IPS-15b (cell line): ENCODE results near the gene PARP4.
"Not testable (repeated sequence)": the region's sequence is repeated elsewhere in the genome, so short reads cannot be mapped to it uniquely, and the experiment has no call there.

Experiments
- H3K27me3 ChIP-seq: one replicate; pipeline ENCODE4 v1.6.1; 2013; ENCODE audit warnings: low read length; ENCODE audit not compliant: control insufficient read depth, insufficient read depth
- H3K36me3 ChIP-seq: one replicate; pipeline ENCODE4 v1.6.1; 2013; ENCODE audit warnings: low read length; ENCODE audit not compliant: control insufficient read depth, insufficient read depth
- H3K4me1 ChIP-seq: one replicate; pipeline ENCODE4 v1.6.1; 2013; ENCODE audit warnings: mild to moderate bottlenecking, low read length; ENCODE audit not compliant: control insufficient read depth, insufficient read depth
- H3K4me3 ChIP-seq: one replicate; pipeline ENCODE4 v1.5.1; 2013; ENCODE audit warnings: low read depth, low read length
- H3K9ac ChIP-seq: one replicate; pipeline ENCODE4 v1.6.1; 2013; ENCODE audit warnings: low read depth, mild to moderate bottlenecking, low read length
- H3K9me3 ChIP-seq: one replicate; pipeline ENCODE4 v1.6.1; 2013; ENCODE audit warnings: mild to moderate bottlenecking, low read length; ENCODE audit not compliant: control insufficient read depth, insufficient read depth

The PARP4 gene

DNA sequence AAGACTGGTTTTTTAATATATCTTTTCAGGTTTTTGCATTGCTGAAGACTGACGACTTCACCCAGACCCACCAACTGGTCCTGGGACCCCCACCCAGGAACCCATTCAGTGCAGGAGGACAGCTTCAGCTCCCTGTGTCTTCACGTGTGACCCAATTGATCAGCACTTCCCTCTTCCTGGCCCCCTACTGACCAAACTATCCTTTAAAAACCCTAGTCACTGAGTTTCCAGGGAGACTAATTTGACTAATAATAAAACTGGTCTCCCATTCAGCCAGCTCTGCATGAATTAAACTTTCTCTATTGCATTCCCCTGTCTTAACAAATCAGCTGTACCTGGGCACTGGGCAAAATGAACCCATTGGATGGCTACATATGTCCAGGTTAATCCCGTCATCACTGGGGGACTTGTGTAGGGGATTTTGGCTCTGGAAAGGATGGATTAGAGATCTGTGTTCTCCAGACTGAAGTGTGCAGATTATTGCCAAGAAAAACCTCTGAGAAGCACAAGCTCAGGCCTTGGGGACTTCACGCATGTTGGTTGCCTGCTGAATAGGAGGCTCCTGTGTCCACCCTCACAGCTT, 16.3 kb upstream of the PARP4 start:
- Histone ChIP-seq H3K9ac (no peak overlapping the region), H3K4me1 (peaks cover 11% of the 10 kb centered on the region), H3K36me3 (no peaks in the 10 kb centered on the region), H3K9me3 (no peaks in the 10 kb centered on the region), H3K4me3 (no peak overlapping the region), H3K27me3 (no peaks in the 10 kb centered on the region)

DNA sequence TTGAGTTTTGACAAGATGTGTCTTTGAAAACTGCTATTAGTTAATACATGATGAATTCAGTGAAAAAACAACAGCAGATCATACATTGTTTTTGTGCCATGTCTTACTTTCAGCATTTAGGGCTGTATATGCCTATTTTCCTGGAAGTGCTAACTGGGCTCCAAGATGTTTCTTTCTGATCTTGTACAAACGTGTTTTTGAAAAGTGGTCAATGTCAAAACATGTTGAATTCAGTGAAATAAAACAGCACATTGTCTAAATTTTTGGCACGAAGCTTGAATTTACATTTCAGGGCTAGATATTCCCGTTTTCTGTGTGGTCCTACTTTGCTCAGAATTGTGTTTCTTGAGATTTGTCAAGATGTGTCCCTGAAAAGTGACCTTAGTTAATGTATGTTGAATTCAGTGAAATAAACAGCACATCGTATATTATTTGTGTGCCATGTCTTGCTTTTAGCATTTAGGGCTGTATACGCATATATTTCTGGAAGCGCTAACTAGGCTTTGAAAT, 14.7 kb upstream of the PARP4 start:
- Histone ChIP-seq H3K4me3 (no peak overlapping the region), H3K36me3 (no peaks in the 10 kb centered on the region), H3K4me1 (peaks cover 11% of the 10 kb centered on the region), H3K9ac (no peak overlapping the region), H3K27me3 (no peaks in the 10 kb centered on the region), H3K9me3 (no peaks in the 10 kb centered on the region)

DNA sequence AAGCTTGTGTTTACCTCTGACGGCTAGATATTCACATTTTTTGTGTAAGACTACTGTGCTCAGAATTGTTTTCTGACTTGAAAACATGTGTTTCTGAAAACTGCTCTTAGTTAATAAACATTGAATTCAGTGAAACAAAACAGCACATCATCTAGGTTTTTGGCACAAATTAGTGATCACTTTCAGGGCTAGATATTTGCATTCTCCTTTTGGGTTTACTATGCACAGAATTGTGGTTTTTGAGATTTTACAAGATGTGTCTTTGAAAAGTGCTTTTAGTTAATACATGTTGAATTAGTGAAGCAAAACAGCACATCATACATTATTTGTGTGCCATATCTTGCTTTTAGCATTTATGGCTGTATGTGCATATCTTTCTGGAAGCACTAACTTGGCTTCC, 8.2 kb upstream of the PARP4 start:
- H3K4me1 ChIP-seq, result no peaks in the 10 kb centered on the region
- H3K9ac ChIP-seq, result no peak overlapping the region
- H3K9me3 ChIP-seq, result no peaks in the 10 kb centered on the region
- no peak overlapping the region for H3K4me3 ChIP-seq
- no peaks in the 10 kb centered on the region for H3K27me3 ChIP-seq
- no peaks in the 10 kb centered on the region for H3K36me3 ChIP-seq

DNA sequence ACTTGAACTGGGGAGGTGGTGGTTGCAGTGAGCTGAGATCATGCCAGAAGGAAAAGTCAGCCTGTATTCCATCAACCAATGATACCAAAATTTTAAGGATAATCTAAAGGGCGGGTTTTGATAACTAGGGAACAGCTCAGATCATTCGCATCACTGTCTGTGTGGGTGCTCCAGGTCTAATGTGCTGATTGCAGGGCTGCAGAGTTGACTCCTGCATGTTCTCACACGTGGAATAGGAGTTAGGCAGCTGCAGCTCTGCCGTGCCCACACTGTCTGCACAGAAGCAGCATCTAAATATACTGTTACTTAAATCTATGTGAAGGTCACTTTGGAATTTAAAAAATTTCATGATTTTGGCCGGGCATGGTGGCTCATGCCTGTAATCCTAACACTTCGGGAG, 4.3 kb upstream of the PARP4 start:
- Histone ChIP-seq H3K9ac (no peak overlapping the region), H3K4me1 (no peaks in the 10 kb centered on the region), H3K9me3 (no peaks in the 10 kb centered on the region), H3K36me3 (no peaks in the 10 kb centered on the region), H3K4me3 (no peak overlapping the region), H3K27me3 (no peaks in the 10 kb centered on the region)

DNA sequence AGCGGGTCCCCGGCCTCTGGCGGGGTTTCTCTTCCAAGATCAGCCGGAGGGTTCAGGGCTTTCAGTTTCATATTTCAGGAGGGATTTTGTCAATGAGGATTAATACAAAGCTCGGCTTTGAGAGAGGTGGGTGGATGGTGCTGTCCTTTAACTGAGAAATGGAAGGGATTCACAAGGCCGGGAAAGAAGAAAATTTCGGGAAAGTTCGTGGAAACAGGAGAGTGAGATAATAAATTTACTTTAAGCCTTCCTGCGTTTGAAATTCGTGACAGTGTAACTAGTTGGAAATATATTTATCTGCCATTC, 283 bp upstream of the PARP4 start:
- no peaks in the 10 kb centered on the region for H3K36me3 ChIP-seq
- H3K9me3 ChIP-seq, result no peaks in the 10 kb centered on the region
- no peaks in the 10 kb centered on the region for H3K4me1 ChIP-seq
- H3K9ac ChIP-seq, result peak overlapping the region; percentile 47
- H3K4me3 ChIP-seq, result peak overlapping the region; percentile 79
- H3K27me3 ChIP-seq, result no peaks in the 10 kb centered on the region

DNA sequence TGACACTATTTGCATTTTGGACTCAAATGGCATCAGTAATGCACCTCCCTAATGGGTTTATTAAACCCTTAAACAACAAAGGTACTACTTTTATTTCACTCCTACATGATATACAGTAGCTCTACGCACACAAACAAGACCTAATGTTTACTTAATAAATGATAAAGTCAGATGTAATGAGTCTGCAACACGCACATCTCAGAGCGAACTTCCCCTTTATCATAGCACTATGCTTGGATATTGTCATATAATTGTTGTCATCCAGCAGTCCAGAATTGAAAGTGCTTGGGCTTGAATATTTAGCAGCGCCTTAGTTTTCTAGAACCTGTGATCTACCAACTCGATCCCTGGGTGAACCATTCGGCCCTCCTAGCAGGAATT, 772 bp downstream of the PARP4 start:
- H3K4me3 ChIP-seq, result peak overlapping the region; percentile 79
- H3K36me3 ChIP-seq, result no peaks in the 10 kb centered on the region
- no peak overlapping the region for H3K9ac ChIP-seq
- no peaks in the 10 kb centered on the region for H3K4me1 ChIP-seq
- H3K9me3 ChIP-seq, result no peaks in the 10 kb centered on the region
- H3K27me3 ChIP-seq, result no peaks in the 10 kb centered on the region

DNA sequence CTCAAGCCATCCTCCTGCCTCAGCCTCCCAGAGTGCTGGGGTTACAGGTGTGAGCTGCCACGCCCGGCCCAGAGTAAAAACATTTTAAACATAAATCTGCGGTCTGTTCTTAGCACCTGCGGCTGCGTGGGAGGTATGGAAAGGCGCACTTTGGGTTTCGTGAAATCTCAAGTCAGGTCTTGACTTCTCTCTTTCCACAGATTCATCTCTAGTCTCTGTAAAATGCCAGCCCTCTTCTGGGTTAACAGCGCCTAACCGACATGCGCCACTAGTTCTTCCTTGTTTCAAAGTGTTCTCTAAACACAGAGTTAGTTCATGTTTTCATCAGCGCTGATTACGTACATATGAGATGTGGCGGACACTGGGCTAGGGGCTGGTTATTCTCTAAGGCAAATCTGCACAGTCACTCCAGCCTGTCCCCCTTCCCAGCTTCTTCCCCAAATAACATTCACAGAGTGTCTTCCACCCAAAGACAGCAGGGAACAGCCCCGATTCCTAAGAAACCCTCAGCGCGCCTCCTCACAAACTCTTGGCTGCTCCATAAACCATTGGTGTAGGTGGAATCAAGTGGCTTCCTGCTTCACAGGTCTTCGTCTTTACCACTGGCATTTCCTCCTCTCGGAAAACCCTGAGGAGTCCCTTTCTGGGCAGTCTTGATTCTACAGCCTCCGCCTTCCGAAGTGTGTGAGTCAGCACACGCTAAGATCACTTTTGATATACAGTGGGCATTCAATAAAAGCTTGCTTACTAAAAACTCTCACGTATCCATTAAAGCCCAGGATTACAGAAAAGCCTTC, 1.4 kb downstream of the PARP4 start:
- Histone ChIP-seq H3K4me1 (no peaks in the 10 kb centered on the region), H3K36me3 (no peaks in the 10 kb centered on the region), H3K9me3 (no peaks in the 10 kb centered on the region), H3K9ac (no peak overlapping the region), H3K27me3 (no peaks in the 10 kb centered on the region), H3K4me3 (peak overlapping the region; percentile 79)

DNA sequence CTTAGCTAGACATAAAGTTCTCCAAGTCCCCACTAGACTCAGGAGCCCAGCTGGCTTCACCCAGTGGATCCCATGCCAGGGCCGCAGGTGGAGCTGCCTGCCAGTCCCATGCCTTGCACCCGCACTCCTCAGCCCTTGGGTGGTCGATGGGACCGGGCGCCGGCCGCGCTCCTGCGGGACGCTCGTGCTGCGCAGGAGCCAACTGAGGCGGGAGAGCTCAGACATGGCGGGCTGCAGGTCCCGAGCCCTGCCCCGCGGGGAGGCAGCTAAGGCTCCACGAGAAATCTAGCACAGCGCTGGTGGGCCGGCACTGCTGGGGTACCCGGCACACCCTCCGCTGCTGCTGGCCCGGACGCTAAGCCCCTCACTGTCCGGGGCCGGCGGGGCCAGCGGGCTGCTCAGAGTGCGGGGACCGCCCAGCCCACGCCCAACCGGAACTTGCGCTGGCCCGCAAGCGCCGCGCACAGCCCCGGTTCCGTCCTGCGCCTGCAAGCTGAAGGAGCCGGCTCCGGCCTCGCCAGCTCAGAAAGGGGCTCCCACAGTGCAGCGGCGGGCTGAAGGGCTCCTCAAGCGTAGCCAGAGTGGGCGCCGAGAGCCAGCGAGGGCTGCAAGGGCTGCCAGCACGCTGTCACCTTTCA, 5.8 kb downstream of the PARP4 start:
- Histone ChIP-seq H3K4me3 (no peak overlapping the region), H3K36me3 (no peaks in the 10 kb centered on the region), H3K4me1 (no peaks in the 10 kb centered on the region), H3K9ac (no peak overlapping the region), H3K9me3 (no peaks in the 10 kb centered on the region), H3K27me3 (no peaks in the 10 kb centered on the region)

DNA sequence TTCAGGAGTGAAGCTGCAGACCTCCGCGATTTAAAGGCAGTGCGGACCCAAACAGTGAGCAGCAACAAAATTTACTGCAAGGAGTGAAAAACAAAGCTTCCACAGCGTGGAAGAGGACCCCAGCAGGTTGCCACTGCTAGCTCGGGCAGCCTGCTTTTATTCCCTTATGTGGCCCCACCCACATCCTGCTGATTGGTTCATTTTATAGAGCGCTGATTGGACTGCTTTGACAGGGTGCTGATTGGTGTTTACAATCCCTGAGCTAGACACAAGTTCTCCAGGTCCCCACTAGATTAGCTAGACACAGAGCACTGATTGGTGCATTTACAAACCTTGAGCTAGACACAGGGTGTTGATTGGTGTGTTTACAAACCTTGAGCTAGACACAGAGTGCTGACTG, 6.3 kb downstream of the PARP4 start:
- not testable (repeated sequence) for H3K36me3 ChIP-seq, H3K4me1 ChIP-seq, H3K9ac ChIP-seq

DNA sequence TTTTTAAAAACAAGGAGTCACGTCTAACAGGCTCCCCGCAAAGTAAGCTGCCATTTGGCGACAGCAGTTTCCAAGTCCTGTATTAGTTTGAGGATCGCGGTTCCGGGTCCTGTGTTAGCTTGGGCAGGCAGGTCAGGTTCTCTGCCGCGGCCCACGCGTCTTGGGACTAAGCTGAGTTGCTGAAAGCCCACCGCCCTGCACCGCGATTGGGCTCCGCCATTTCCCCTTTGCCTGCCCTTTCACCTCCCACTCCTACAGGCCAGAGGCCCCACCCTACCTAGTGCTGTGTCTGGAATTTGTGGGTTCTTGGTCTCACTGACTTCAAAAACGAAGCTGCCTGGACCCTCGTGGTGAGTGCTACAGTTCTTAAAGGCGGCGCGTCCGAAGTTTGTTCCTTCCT, 6.8 kb downstream of the PARP4 start:
- no peaks in the 10 kb centered on the region for H3K4me1 ChIP-seq
- H3K36me3 ChIP-seq, result no peaks in the 10 kb centered on the region
- H3K4me3 ChIP-seq, result no peak overlapping the region
- no peak overlapping the region for H3K9ac ChIP-seq
- no peaks in the 10 kb centered on the region for H3K27me3 ChIP-seq
- H3K9me3 ChIP-seq, result no peaks in the 10 kb centered on the region

More for the DNA sequence above, 6.3 kb downstream of the PARP4 start:
- not testable (repeated sequence) for H3K4me3 ChIP-seq, H3K27me3 ChIP-seq, H3K9me3 ChIP-seq

DNA sequence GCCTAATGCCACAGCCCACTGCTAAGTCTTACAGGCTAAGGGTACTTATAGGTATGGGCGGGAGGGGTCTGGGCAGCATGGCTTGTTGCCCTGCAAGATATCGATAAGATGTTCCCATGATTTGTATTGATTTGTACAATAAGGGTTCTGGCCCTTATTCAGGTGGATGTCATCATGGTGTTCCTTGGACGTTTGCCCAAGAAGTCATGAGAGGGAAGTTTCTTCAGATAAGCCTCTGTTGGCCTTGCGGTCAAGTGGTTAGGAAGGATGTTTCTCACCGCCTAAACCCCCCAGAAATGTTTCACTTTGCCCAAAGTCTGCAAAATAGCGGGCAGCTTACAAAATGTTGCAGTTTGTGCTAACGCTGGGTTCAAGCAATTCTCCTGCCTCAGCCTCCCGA, 7.3 kb downstream of the PARP4 start:
- Histone ChIP-seq H3K4me1 (no peaks in the 10 kb centered on the region), H3K9ac (no peak overlapping the region), H3K27me3 (no peaks in the 10 kb centered on the region), H3K9me3 (no peaks in the 10 kb centered on the region), H3K36me3 (peaks cover 3% of the 10 kb centered on the region), H3K4me3 (no peak overlapping the region)

DNA sequence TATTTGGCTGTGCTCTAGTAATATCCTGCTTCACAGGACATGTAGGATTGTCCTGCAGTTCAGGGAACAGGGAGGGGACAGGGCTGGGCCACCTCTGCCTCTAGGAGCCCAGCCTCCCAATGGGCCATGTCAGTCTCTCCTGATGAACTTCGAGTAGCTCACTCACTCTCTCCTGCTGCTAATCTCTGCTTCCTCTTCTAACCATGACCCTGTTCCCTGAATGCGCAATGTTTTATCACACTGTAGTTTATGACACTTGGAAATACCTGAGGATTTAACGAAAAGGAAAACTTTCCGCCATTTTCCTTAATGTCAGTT, 9.2 kb downstream of the PARP4 start:
- Histone ChIP-seq H3K9me3 (no peaks in the 10 kb centered on the region), H3K27me3 (no peaks in the 10 kb centered on the region), H3K4me3 (no peak overlapping the region), H3K36me3 (peaks cover 3% of the 10 kb centered on the region), H3K9ac (no peak overlapping the region), H3K4me1 (no peaks in the 10 kb centered on the region)
